ENCODE results near the gene ZHX3.
A peak's percentile ranks its signal among the peaks of the same experiment; 100 is the strongest.

Gene ZHX3

DNA sequence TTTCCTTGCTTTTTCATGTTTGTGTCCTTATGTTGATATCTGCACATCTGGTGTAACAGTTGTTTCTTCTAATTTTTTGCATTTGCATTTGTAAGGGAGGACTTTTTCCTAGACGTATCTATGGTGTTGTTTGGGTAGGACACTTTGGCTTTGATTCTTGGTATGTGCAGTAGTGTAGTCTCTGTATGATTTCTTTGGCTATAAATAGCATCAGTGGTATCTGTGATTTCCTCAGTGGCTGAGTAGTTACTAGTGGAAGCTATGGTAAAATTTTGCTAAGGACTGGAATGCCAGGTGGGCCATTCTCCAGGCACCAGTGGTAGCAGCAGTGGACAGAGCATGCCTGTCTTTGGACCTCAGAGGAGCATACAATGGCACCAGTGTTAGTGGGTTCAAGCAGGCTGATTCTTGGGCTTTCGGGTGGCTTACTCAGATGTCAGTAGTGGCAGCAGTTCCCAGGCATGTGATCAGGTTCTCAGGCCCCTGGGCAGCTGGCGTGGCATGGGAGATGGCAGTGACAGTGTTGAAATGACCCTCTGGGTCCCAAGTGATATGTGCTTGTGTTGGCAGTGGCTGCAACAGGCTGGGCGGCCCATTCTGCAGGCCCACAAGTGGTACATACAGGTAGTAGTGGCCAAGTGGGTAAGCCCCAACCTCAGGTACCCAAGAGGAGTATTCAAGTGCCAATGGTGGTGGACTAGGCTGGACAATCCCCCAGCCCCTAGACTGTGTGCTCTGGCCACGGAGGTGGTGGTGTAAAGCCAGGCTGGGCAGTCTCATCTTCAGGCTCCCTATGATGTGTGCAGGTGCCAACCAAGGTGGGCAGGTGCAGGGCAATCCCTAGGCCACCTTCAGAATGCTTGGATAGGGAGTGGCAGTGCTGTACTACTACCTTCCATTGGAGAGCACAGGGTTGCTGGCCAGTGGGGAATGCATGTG, 125.7 kb downstream of the ZHX3 start:
- no peak overlapping the region for H3K27ac ChIP-seq
- DNase-seq (ENCODE audit: low spot score): no peak
- no peak for TF ChIP-seq CTCF (IDR thresholded peaks at IDR 0.05)
- no peak overlapping the region for H3K4me3 ChIP-seq

- Histone ChIP-seq H3K27ac (no peak overlapping the region), H3K4me3 (no peak overlapping the region)
- TF ChIP-seq CTCF (IDR thresholded peaks at IDR 0.05): no peak
- no peak for DNase-seq (ENCODE audit: low spot score)
Observed at GRCh38 chr20:41187668-41188067, 129.9 kb downstream of the ZHX3 start.

DNA sequence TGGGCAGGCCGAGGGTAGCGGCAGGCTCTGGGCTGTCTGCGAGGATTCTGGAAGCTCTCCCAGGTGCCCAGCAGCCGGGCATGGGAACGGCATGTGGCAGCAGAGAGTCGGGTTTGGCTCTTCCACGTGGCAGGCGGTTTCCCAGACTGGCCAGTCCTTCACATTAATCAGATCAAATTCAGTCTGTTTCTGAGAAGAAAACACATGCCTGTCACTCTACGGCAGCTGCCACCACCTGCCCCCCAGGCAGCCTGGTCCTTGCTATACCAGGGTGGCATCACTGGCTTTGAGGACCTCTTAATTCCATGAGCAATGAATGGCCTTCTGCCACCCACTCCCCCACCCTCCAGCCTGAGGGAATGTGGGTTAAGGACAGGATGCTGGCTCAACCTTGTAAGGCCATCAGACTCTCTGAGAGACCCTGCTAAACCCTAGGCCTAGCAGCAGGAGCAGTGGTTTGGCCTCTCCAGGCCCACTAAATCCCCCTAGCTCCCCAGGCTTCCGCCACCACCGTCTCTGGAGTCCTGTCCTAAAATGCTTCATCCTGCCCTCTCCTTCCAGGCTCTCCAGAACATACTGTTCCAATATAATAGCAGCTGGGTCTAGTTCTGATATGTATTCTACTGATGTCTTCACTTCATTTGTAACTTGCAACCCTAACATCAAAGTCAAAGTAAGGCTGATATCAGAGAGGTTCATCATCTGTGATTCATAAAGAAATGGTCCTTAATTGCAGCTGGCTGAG, 132.3 kb downstream of the ZHX3 start:
- TF ChIP-seq CTCF (IDR thresholded peaks at IDR 0.05): no peak
- Histone ChIP-seq H3K27ac (peak overlapping the region in 1 of 2 donors; percentile 36), H3K4me3 (no peak overlapping the region)
- peak; percentile 62 for DNase-seq (ENCODE audit: low spot score)

DNA sequence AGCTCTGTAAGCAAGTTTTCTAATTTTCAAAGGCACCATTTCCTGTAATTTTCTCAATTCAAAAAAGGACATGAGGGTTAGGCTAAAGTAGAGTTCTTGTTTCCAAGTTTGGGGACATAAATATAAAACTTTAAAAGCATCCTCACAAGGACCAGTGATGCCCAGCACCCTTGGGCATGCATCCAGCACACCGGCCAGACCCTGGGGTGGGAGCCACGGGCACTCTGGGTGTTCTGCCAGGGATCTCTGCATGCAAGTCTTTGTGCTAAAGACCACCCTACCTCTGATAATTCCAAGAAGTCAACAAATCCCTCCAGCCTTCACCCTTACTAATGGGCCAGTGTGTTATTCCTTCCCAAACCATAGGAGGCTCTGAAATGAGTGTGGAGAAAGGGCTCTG, 133.7 kb downstream of the ZHX3 start:
- TF ChIP-seq CTCF (IDR thresholded peaks at IDR 0.05): no peak
- H3K27ac ChIP-seq: no peak overlapping the region
- no peak overlapping the region for H3K4me3 ChIP-seq
- no peak for DNase-seq (ENCODE audit: low spot score)

DNA sequence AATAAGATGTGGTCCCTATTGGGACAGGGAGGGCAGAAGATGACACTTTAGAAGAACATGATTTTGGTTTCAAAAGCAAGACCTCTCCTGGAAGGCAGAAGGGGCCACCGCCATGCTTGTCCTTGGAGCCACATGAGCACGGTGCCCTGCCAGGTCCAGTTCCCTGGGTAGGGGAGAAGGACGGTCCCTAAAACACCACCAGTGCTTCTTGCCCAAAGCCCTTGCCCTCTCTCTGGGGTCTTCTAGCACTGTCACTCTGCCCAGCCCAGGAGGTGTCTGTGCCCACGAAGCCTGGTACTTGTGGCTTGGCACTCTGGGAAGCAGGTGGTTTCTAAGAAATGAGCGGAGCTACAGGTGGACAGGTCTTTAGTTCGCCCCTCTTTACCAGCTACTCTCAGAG, 134.1 kb downstream of the ZHX3 start:
- DNase-seq (ENCODE audit: low spot score): peak; percentile 58
- no peak for TF ChIP-seq CTCF (IDR thresholded peaks at IDR 0.05)
- Histone ChIP-seq H3K27ac (no peak overlapping the region), H3K4me3 (no peak overlapping the region)

GRCh38 chr20:41182296-41183212, 135.0 kb downstream of the ZHX3 start:
- peak; percentile 64 for DNase-seq (ENCODE audit: low spot score)
- Histone ChIP-seq H3K4me3 (no peak overlapping the region), H3K27ac (no peak overlapping the region)
- TF ChIP-seq CTCF (IDR thresholded peaks at IDR 0.05): no peak

Measured in coronary artery (tissue), 2 donors.